GM21360 (cell line): ENCODE measurements around the gene OBI1.
"Not testable (repeated sequence)": the region's sequence is repeated elsewhere in the genome, so short reads cannot be mapped to it uniquely, and the experiment has no call there.

ENCODE experiments used
- ATAC-seq: cut with Tn5 transposase; IDR thresholded peaks from one replicate; pipeline ENCODE4 v1.9.1; 2021; ENCODE audit warnings: mild to moderate bottlenecking, moderate library complexity; ENCODE audit not compliant: unreplicated experiment

OBI1 gene

DNA sequence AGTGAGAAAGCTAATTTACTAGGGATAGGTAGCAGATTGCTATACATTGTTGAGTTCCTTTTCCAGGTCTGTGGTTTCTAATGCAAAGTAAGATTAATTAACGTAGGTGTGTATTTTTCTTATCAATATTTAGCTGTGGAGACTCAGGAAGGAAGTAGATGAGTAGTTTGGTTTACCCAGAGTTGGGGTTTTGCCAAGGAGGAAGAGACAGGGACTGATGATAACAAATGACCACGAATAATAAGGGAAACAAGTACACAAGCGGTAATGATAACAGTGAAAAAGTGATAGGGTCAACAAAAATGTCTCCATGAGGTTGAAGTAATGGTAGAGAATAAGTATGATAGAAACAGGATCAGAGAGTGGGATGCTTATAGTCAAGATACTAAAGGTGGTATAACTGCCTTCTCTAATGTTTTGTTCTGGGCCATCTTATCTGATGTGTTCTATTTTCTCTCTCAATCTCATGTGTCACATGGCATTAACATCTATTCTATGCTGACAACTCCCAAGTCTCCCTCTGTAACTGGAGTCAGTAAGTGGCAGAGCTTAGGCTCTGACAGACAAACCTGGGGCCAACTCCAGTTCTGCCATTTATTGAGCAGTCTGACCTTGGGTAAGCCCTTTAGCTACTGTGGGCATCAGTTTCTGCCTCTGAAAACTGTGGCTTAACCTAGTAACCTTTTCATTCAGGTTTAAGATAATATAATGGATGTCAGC is 8.8 kb downstream of the OBI1 start:
- no peak for ATAC-seq

GRCh38 chr13:78647109-78647678 is 11.8 kb downstream of the OBI1 start:
- not testable (repeated sequence) for ATAC-seq

GRCh38 chr13:78638216-78638615 is 20.7 kb downstream of the OBI1 start:
- peak; percentile 46 for ATAC-seq

GRCh38 chr13:78636495-78636894 is 22.5 kb downstream of the OBI1 start:
- ATAC-seq, result no peak

DNA sequence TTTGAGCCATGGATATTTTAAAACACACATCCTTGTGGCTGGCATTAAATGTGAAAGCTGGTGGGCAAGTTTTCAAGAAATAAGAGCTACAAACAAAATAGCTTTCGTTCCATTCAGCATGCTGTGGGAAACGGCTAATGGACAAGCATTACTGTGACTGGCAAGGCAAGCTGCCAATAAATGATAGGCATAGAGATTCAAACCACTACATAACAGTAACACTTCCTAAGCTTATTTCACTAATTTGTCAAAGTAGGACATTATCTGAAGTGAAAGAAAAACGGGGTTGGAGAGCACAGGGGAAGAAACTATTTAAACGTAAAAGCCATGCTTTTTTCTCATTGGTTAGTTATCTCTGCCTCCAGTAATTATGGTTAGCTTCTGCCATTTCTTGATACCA is 26.0 kb downstream of the OBI1 start:
- no peak for ATAC-seq

- no peak for ATAC-seq
Measured at GRCh38 chr13:78631077-78631476, 27.9 kb downstream of the OBI1 start.

GRCh38 chr13:78630511-78630910 is 28.4 kb downstream of the OBI1 start:
- no peak for ATAC-seq

GRCh38 chr13:78625384-78625783 is 33.6 kb downstream of the OBI1 start:
- ATAC-seq, result no peak

DNA sequence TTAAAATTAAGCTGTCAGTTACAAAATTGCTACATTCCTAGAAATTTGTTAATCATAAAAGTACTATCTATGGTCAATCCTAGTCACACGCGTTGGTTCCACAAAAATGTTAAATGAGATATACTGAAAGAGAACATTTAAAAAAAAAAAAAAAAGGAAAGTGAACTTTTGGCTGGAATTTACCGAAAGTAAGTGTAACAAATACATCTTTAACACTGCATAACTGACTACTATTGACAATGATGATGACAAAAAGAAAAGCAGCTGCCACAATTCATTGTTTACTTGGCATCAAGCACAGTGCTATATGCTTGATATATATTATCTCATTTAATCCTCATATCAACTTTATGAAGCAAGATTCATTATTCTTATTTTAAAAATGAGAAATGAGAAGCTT is 35.8 kb downstream of the OBI1 start:
- ATAC-seq, result no peak

DNA sequence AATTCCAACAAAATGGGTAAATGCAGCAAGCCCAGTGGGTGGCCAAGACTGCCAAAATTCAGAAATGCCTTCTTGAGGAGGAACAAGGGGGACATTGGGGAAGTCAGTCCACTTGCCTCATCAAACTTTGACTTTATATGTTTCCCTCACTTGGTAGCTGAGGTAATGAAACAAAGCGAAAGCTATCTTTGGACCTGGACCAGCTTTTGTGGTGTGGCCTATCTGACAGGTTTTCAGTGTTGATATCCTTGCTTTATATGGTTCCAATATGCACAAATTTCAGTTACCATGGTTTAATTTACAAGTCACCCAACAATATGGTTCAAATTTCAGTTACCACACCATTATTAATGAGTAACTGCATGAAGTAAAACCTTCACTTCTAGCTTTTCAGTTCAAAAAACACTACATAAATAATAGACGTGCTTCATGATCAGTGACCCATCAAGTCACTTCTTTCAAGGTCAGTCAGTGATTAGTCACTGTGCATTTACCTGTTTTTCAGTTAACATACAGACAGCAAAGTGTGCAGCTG is 38.0 kb downstream of the OBI1 start:
- no peak for ATAC-seq

GRCh38 chr13:78618411-78618810 is 40.5 kb downstream of the OBI1 start:
- no peak for ATAC-seq

GRCh38 chr13:78611040-78611439 is 47.9 kb downstream of the OBI1 start:
- no peak for ATAC-seq

DNA sequence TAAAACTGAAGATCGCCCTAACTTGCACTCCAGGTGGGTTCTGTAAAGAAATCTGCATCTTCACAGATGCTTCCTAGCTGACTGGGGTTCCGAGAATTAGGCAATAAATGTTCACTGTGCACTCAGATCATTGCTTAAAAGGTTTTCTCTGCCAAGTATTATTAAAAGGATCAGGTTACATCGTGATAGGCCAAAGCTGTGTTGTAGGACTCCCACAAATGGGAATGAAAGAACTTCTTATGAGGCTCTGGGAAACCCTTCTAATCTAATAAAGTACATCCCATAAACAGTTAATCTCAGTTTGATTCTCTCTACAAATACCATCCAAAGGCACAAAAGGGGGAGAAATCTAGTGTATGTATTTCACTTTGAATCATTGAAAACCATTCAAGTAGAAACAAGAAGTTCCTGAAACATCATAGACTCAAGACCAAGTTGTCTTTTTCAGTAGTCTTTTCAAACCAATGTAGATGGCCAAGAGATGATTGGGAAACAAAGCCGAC is 48.5 kb downstream of the OBI1 start:
- no peak for ATAC-seq

GRCh38 chr13:78609464-78610205 is 49.3 kb downstream of the OBI1 start:
- no peak for ATAC-seq

GRCh38 chr13:78608688-78609463 is 50.1 kb downstream of the OBI1 start:
- ATAC-seq, result no peak

DNA sequence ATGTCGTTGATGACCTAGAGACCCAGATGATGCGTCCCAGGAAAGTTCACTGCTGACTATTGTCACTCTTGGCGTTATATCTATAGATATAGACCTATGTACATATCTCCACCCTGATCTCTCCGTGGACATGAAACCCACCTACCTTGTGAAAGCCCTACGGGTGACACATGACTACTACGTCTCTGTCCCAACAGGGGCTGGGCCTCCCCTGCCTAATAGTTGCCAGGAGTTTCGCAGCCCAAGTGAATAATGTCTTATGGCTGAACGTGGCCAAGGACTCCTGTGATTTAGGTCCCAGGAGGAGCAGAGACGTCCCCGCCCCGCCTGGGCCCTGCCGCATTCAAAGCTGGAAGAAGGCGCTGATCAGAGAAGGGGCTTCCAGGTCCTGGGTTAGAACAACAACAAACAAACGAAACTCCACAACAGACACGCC is 50.7 kb downstream of the OBI1 start:
- ATAC-seq, result no peak

DNA sequence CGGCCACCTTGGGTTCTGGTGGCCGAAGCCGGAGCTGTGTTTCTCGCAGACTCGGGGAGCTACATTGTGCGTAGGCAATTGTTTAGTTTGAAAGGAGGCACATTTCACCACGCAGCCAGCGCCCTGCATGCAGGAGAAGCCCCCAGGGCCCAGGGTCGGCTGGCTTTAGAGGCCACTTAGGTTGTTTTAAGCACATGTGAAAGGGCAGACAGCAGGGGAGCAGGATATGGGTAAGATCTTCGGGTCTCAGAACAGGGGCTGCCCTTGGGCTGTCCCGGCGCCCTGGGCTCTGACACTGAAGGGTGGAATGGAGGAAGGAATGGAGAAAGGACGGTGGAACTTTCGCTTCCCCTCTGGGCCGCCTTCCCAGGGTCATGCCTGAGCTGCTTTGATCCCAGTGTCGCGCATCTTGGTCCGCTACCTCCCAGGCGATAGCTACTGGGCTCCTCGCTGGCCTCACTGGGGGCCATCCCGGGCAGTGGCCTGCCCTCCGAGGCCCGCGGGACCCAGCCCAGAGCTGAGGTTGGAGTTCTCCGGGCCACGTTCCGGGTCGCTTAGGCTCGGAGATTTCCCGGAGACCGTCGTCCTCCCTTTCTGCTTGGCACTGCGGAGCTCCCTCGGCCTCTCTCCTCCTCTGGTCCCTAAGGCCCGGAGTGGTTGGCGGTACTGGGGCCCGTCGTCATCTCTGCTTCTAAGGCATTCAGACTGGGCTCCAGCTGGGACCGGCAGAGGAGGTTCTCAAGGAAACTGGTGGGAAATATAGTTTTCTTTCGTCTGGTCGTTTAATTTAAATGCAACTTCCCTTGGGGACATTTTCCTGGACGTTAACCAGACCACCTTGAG is 51.3 kb downstream of the OBI1 start:
- ATAC-seq, result no peak

DNA sequence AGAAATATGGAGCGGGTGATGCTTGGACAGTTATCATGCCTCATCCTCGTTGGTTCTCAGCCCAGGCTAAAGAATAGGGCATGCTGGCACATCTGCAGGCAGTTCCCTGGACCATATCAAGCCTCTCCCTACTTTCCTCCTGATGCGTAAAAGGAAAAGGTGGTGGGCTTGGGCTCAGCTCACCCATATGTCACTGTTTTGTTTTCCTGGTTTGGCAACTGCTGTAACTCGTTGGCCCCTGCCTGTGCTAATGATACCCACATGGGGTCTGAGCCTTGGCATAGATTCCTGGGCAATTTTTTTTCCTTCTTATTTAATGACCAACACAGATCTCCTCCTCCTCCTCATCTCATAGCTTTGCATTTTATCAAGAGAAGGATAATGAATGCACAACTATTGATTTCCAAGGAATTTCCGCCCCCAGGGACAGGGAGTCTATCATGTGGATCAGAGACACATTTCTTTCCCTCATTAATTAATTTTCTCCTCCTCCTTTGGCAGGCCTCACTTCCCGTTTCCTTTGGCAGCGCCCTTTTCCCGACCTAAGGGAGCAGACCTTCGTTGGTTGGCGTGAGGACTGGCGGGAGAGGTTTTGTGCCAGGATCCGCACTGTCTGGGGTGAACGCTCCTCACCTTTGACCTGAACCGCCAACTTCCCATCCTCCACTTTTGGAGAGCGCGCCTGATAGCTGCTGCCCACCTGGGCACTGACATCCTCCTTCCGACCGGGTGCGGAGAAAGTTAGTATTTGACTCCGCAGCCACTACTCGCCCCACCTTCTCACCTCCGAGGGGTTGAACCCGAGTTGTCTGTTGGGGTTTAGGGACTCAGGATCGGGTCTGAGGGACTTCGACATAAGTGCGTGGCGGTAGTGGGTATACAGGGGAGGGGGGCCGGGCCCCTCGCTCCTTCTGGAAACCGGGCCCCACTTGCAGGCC is 52.2 kb downstream of the OBI1 start:
- no peak for ATAC-seq
